Activated CD8-positive, alpha-beta memory T cell treated with anti-CD3 and anti-CD28 coated beads for 36 hours (primary cell): ENCODE data around the gene PDZD7. TPM values are rescaled to one million over a fixed set of nuclear protein-coding genes. Genes with fewer than 3 reads are reported as not detected.

Source experiments
- CTCF ChIA-PET: fragments of 350-600 bp; sonication (Branson Sonifier 250); formaldehyde crosslinking; loops from one replicate; lab custom pipeline; 2021; ENCODE audit warnings: antibody characterized with exemption; lab: Charles Lee
- POLR2A ChIA-PET: fragments of 350-600 bp; sonication (Branson Sonifier 250); formaldehyde crosslinking; loops from one replicate; lab custom pipeline; 2021; ENCODE audit warnings: antibody characterized with exemption; lab: Charles Lee
- total RNA-seq, 2 experiments: library from RNA; stranded (reverse); gene quantifications; one replicate each; pipeline ENCODE4 v1.2.3, GENCODE V29; 2021

PDZD7 gene
- total RNA-seq, 2 experiments from 2014 or later, result 0.27 TPM

DNA sequence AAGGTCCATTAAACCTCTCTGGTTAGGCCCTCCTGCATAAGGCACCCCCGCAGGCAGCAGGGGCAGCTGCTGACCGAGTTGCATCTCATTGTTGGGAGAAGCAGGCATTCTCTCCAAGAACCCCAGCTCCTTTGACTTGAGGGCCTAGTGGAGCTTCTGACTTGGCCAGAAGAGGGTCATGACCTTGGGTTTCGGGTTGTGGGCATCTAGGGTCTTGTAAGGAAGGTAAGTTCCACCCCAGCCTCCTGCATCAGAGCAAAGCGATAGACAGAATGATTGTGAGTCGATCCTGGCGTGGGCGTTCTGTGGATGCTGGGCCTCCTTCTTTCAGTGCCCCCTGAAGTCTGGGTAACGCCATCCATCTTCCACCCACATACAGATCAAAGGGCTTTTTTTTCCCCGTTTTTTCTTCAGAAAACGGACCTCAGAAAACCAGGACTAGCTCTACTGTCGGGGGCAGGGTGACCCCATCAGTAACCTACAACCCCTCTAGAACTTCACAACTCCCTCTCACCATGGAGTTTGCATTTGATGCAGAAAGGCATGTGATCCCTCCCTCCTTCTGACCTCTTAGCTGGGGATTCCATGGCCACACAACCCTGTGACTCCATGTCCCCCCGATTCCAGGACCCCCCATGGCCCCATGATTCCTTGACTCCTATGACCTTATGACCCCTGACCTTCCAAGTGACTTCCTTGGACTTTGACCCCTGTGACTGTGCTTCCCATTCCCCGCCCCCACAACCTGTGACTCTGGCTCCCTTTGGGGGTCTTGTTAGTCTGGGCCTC, 58.6 kb downstream of the PDZD7 start:
- ChIA-PET CTCF (interaction anchor here (1.1 kb wide), 1 partner anchor 78 kb away, joined by 4 read pairs; no protein-coding TSS in a partner anchor), POLR2A (no interaction called here)

GRCh38 chr10:100970914-100971811, 59.8 kb downstream of the PDZD7 start:
- ChIA-PET POLR2A (no interaction called here), CTCF (interaction anchor here (1.1 kb wide), 1 partner anchor 79 kb away, joined by 4 read pairs; no protein-coding TSS in a partner anchor)

DNA sequence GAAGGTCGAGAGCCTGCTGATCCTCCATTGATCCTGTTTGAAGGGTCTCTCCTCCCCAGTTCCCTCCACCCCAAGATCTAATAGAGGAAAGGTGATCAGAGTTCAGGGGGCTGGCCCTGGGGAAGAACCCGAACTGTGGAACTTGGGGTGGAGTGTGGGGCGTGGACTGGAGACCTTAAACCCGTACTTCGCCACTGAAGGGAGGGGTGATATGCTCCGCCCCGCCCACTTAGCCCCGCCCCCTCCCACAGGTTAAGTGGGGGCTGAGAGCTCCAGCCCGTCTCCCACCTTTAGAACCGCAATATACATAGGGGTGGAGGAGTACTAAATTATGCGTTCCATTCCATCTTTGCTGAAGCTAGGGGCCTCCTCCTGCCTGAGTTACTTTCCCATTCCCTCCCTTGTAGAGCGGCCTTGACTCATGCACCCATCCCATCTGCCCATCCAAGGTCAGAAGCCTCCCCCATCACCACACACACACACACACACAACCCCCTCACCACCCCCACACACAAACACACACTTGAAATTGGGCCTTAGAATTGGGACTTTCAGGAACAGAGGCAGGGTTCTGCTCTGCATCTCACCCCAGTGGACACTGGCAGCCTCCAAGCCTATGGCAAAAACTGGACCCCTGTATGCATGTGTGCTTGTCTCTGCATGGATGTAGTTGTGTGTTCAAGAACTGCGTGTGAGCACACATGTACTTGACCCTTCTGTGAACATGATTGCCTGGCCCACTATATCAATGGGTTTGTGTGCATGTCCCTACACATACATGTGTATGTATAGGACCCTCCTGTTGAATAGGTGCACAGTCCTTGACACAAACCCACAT, 60.6 kb downstream of the PDZD7 start:
- ChIA-PET POLR2A (interaction anchor here (0.8 kb wide), 1 partner anchor 29 kb away, joined by 3 read pairs; the partner anchor contains the start of gene LZTS2), CTCF (no interaction called here)

GRCh38 chr10:100969187-100970075, 61.5 kb downstream of the PDZD7 start, which contains the start of gene SEMA4G:
SEMA4G (plus strand) TSS chr10:100969504; CDS start chr10:100972913, 3,409 bp downstream.
- ChIA-PET CTCF (interaction anchor here (1.4 kb wide), 1 partner anchor 47 kb away, joined by 7 read pairs; no protein-coding TSS in a partner anchor), POLR2A (interaction anchor here (0.8 kb wide), 1 partner anchor 30 kb away, joined by 3 read pairs; the partner anchor contains the start of gene LZTS2)

GRCh38 chr10:100968863-100969186, 62.1 kb downstream of the PDZD7 start:
- ChIA-PET POLR2A (no interaction called here), CTCF (interaction anchor here (1.3 to 1.4 kb wide), 2 partner anchors 42 to 47 kb away, joined by 5 to 7 read pairs; no protein-coding TSS in a partner anchor)

- POLR2A ChIA-PET, result no interaction called here
- CTCF ChIA-PET, result interaction anchor here (1.3 to 1.4 kb wide), 2 partner anchors 41 to 48 kb away, joined by 5 to 7 read pairs; no protein-coding TSS in a partner anchor
These were observed 62.7 kb downstream of the PDZD7 start for GRCh38 chr10:100968062-100968736.

DNA sequence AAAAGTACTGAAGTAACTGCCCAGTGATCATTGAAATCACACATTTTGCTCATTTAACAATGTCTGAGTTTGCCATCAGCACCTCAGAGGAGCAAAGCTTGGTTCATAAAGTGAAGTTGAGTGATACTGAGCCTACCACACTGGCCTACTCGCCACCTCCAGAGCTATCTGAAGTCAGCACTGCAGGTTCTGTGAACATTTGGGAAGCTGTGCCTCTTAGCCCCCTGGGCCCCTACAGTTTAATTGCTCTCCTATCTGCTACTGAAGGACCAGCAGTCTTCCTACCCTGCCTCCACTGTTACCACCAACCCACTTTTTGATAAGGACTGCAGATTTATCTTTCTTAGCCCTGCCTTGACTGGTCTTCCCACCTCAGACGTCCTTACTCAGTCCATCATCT, 63.6 kb downstream of the PDZD7 start:
- ChIA-PET POLR2A (no interaction called here), CTCF (interaction anchor here (1.0 kb wide), 1 partner anchor 9 kb away, joined by 3 read pairs; no protein-coding TSS in a partner anchor)

DNA sequence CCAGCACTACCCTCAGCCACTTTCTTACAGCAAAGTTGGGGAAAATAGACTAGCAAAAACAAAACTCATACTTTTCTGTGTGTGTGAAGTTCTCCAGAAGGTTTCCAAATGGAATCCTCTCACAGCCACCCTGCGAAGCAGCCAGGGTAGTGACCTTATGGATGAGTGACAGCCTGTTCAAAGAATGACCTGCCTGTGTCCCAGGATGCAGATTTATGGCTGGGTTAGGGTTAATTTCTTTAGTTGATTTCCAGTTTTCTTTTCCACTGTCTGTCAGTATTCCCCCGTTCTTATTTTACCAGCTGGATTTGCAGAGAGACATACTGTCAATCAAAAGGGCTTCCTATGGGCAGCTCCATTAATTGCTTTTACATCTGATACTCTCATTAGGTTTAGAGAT, 64.0 kb downstream of the PDZD7 start:
- POLR2A ChIA-PET, result no interaction called here
- CTCF ChIA-PET, result interaction anchor here (1.0 to 1.5 kb wide), 3 partner anchors 9 to 38 kb away, joined by 3 to 6 read pairs (median 3); no protein-coding TSS in a partner anchor

DNA sequence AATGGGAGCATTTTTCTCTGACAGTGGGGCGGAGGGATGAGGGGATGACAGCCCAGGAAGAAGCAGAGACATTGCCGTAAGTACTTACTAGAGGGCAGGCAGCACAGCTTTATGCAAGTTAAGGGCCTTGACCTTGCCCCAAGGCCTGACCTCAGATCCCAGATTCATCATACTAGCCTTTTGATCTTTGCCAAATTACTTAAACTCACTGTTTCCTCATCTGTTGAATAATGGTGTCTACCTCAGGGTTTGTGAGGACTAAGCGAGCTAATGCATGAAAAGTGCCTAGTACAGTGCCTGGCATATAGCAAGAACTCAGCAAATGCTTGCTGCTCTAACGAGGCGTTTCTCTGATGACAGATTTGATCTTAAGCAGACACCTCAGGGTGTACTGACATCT, 65.1 kb downstream of the PDZD7 start:
- ChIA-PET POLR2A (interaction anchor here (0.6 kb wide), 1 partner anchor 1307 kb away, joined by 3 read pairs; no protein-coding TSS in a partner anchor), CTCF (interaction anchor here (1.1 to 1.5 kb wide), 2 partner anchors 10 to 39 kb away, joined by 3 to 6 read pairs; no protein-coding TSS in a partner anchor)

- ChIA-PET CTCF (no interaction called here), POLR2A (no interaction called here)
These were observed 67.1 kb downstream of the PDZD7 start for GRCh38 chr10:100963826-100964225.

DNA sequence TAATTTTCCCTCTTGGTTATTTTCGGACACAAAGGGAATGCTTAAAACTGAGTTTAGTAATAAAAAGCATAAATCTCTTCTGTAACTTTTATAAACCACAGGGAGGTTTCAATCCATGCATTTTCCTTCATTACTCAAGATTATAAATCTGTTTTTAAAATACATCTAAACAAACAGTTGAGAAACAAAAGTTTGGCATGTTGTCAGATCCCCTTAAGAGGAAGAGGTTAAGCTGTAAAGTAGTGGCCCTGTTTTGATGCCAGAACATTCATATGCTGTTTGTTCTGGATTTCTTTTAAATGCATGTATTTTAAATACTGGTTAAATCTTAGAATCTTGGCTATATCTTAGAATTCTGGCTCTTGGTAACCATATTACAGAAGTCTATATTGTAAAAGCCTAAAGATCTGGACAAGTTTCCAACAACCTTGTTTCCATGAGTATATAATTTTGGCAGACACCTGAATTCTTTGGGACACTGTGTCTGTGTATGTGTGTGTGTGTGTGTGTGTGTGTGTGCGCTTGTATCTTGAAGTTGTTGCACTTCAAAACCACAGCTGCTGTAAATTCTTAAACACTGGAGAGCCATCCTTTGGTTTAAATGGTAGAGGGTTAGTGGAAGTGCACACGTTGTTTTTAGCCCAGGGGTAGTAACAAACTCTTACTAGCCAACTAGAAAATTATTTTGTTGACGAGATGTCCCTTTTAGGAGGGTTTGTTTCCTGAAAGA, 68.4 kb downstream of the PDZD7 start:
- POLR2A ChIA-PET, result interaction anchor here (0.6 kb wide), 1 partner anchor 57 kb away, joined by 4 read pairs; no protein-coding TSS in a partner anchor
- CTCF ChIA-PET, result no interaction called here

DNA sequence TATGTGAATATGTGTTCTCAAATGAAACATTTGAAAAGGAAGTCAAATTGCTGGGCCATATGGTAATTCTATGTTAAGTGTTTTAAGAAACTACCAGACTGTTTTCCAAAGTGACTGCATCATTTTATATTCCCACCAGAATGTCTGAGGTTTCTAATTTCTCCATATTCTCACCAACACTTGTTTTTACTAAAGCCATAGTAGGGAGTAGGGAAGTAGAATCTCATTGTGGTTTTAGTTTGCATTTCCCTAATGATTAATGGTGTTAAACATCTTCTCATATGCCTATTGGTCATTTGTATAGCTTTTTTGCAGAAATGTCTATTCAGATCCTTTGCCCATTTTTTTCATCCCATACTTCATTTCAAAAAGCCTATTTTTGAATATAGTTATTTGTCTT, 70.7 kb downstream of the PDZD7 start:
- ChIA-PET CTCF (no interaction called here), POLR2A (no interaction called here)

Other genes with a start within 250 kb of the PDZD7 start
- gene SLF2, start 118.2 kb downstream of the PDZD7 start, total RNA-seq, result 10 to 100 TPM; 33.5 to 33.9 TPM
- under 1 TPM; 0.70 to 0.71 TPM for gene SEMA4G, start 61.6 kb downstream of the PDZD7 start, total RNA-seq
- 10 to 100 TPM; 56.7 to 56.8 TPM for gene MRPL43, start 43.6 kb downstream of the PDZD7 start, total RNA-seq
- 10 to 100 TPM; 41.0 to 42.0 TPM for gene TWNK, start 43.6 kb downstream of the PDZD7 start, total RNA-seq
- 10 to 100 TPM; 14.2 to 14.8 TPM for gene LZTS2, start 31.3 kb downstream of the PDZD7 start, total RNA-seq
- gene SFXN3, start 105 bp upstream of the PDZD7 start, total RNA-seq, result 10 to 100 TPM; 21.2 to 23.0 TPM
- gene KAZALD1, start 30.9 kb upstream of the PDZD7 start, total RNA-seq, result under 1 TPM; 0.21 to 0.31 TPM
- not detected for gene TLX1, start 100.2 kb upstream of the PDZD7 start, total RNA-seq
- not detected for gene LBX1, start 198.3 kb upstream of the PDZD7 start, total RNA-seq